GM12891 (cell line): ENCODE data around the gene HOOK2.
"Not testable (repeated sequence)": the region's sequence is repeated elsewhere in the genome, so short reads cannot be mapped to it uniquely, and the experiment has no call there.

Source experiments
- DNase-seq: peaks from one replicate; pipeline ENCODE4 v3.0.0; 2011; ENCODE audit warnings: low spot score; ENCODE audit not compliant: insufficient read length
- FAIRE-seq: peaks from 2 replicates; lab custom pipeline; 2011; peaks lifted over from hg19 to GRCh38; lab: Jason Lieb, UNC
- PAX5 ChIP-seq: IDR thresholded peaks from 2 replicates; pipeline ENCODE4 v1.6.1; 2011; ENCODE audit warnings: low read length, moderate library complexity, mild to moderate bottlenecking; ENCODE audit not compliant: insufficient read depth, severe bottlenecking
- POLR2A ChIP-seq: IDR thresholded peaks from 2 replicates; pipeline ENCODE4 v1.6.1; 2011; ENCODE audit warnings: low read depth, low read length, control low read depth
- POLR2AphosphoS5 ChIP-seq: IDR thresholded peaks from 2 replicates; pipeline ENCODE4 v1.6.1; 2011; ENCODE audit warnings: low read depth, low read length, control low read depth
- POU2F2 ChIP-seq: IDR thresholded peaks from 2 replicates; pipeline ENCODE4 v1.6.1; 2011; ENCODE audit warnings: low read depth, mild to moderate bottlenecking, control low read depth, low read length, moderate library complexity
- SPI1 ChIP-seq: IDR thresholded peaks from 2 replicates; pipeline ENCODE4 v1.6.1; 2011; ENCODE audit warnings: low read depth, low read length, control low read depth
- TAF1 ChIP-seq: IDR thresholded peaks from 2 replicates; pipeline ENCODE4 v1.6.1; 2011; ENCODE audit warnings: low read depth, low read length, control low read depth

Gene HOOK2

GRCh38 chr19:12745166-12745897 lies 30.0 kb downstream of the HOOK2 start:
- TF ChIP-seq SPI1 (no peak), PAX5 (no peak)
- DNase-seq, result no peak
- FAIRE-seq, result no peak

GRCh38 chr19:12737835-12738351 lies 37.5 kb downstream of the HOOK2 start:
- DNase-seq, result no peak
- FAIRE-seq, result no peak

GRCh38 chr19:12736995-12737834 lies 38.1 kb downstream of the HOOK2 start, which contains the start of gene GET3:
Gene GET3 (plus strand): TSS chr19:12737497. CDS start chr19:12737506, 9 bp downstream.
- peak; percentile 99 for FAIRE-seq
- peak; percentile 85 for DNase-seq
- TF ChIP-seq POLR2AphosphoS5, result peak; percentile 74
- peak; percentile 27; the same call in 1 of the 2 replicates for TF ChIP-seq POU2F2
- TF ChIP-seq SPI1, result no peak
- peak; percentile 95 for TF ChIP-seq TAF1
- peak; percentile 95 for TF ChIP-seq POLR2A
- TF ChIP-seq PAX5, result no peak

More at GRCh38 chr19:12737835-12738351, 37.5 kb downstream of the HOOK2 start:
- no peak for TF ChIP-seq POLR2AphosphoS5
- TF ChIP-seq PAX5, result no peak
- no peak for TF ChIP-seq POU2F2
- TF ChIP-seq POLR2A, result no peak

- DNase-seq (no peak), FAIRE-seq (peak; percentile 83)
- TF ChIP-seq TAF1, result no peak
- no peak for TF ChIP-seq PAX5
- no peak for TF ChIP-seq POU2F2
- TF ChIP-seq SPI1, result 0 out of 2 replicates have a peak, but pooled peaks have one; percentile 18
- 0 out of 2 replicates have a peak, but pooled peaks have one; percentile 17 for TF ChIP-seq POLR2A
- no peak for TF ChIP-seq POLR2AphosphoS5
These were observed 41.8 kb downstream of the HOOK2 start for GRCh38 chr19:12733369-12734214.

GRCh38 chr19:12731337-12731736 lies 44.0 kb downstream of the HOOK2 start:
- DNase-seq (no peak), FAIRE-seq (no peak)
- TF ChIP-seq POLR2AphosphoS5 (peak; percentile 55), PAX5 (no peak)

- FAIRE-seq (no peak), DNase-seq (no peak)
- TF ChIP-seq POLR2AphosphoS5 (no peak), TAF1 (no peak), SPI1 (peak; percentile 75), POLR2A (no peak)
These were observed 45.3 kb downstream of the HOOK2 start for GRCh38 chr19:12730064-12730463.

GRCh38 chr19:12727745-12728433 lies 47.5 kb downstream of the HOOK2 start:
- FAIRE-seq (no peak), DNase-seq (no peak)
- TF ChIP-seq POU2F2, result no peak
- TF ChIP-seq POLR2AphosphoS5, result no peak
- no peak for TF ChIP-seq PAX5
- no peak for TF ChIP-seq SPI1
- no peak for TF ChIP-seq TAF1
- no peak for TF ChIP-seq POLR2A

GRCh38 chr19:12726988-12727316 lies 48.4 kb downstream of the HOOK2 start:
- DNase-seq, result no peak
- no peak for FAIRE-seq
- TF ChIP-seq POLR2AphosphoS5 (no peak; the same call in 1 of the 2 replicates), SPI1 (no peak), PAX5 (no peak), POU2F2 (no peak), POLR2A (no peak; the same call in 1 of the 2 replicates), TAF1 (no peak)

GRCh38 chr19:12725612-12726011 lies 49.7 kb downstream of the HOOK2 start:
- not testable (repeated sequence) for FAIRE-seq, DNase-seq
